HG02571 (cell line): ENCODE results near the gene CDH18.

Source experiments
- ATAC-seq: cut with Tn5 transposase; IDR thresholded peaks from one replicate; pipeline ENCODE4 v1.9.1; 2021; ENCODE audit warnings: mild to moderate bottlenecking, moderate library complexity; ENCODE audit not compliant: unreplicated experiment

Gene CDH18

DNA sequence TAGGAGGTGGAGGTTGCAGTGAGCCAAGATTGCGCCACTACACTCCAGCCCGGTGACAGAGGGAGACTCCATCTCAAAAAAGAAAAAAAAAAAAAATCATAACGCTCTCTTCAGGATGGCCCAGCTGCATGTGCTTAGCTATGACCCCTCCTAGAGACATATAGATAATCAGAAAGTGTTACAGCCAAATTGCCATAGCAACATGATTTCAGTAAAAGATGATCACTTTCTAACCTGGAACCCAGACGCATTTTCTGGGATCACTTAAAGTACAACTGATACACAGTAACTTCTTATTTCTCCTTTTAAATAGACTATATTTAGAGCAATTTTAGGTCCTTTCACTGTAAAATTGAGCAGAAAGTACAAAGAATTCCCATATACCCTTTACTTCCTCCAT is 372.9 kb downstream of the CDH18 start:
- ATAC-seq, result no peak

DNA sequence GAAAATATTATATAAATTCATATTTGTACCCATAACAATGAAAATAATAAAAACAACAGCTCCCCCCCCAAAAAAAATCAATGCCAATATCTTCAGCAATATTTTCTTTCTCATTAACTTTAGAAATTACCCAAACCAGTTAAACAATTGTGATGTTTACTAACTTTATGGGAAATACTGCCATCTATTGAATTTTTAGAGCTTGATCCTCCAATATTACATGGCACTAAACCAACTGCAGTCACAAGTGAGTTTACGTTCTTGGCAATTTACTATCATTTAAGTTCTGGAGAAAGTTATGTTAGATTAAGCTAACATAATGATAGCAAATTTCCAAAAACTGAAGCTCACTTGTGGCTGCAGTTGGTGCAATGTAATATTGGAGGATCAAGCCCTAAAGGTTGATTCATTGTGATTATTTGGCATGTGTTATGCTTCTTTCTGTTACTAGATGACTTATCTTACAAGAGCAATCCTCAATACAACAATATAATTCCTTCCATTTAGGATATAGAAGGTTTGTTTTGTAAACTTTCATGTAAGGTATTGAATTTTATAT is 379.5 kb downstream of the CDH18 start:
- no peak for ATAC-seq

DNA sequence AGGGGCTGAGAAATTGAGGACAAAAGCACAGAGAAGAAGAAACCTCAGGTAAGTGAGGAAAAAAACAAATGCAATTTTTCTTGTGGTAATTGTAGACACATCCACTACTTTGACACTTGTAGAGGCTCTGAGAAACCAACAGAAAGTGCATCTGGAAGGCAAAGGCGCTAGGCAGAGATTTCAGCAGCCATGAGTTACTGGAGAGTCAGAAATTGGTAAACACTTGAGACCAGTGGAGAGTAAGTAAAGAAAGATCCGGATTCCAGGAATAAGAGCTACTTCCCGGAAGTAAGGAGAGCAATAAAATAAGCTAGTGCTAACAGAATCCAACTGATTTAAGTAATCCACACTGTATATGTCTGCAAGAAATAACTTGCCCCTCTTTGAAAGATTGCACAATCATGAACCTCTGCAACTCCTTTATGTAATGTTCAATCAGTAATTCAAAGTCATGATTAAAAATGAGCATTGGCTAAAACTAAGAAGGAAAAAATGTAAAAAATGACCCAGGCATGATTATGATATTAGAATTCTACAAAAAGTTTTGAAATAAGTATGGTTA is 382.1 kb downstream of the CDH18 start:
- ATAC-seq, result no peak

DNA sequence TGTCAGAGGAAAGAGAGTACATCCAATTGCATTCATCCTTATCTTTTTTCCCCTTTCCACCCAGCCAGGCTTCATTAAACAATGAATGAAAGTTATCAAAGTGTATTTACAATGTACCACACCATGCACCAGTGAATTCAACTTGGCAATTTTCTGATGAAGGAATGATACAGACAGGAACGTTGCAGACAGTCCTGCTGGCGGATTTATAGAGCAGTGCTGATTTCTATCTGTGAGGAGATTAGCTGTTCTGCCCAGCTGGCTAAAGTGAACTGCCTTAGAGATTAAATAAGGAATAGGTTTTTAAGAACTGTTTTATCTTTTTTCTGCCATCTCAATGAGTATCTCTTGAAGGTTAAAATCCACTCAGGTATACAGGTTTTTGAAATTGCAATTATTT is 403.9 kb downstream of the CDH18 start:
- ATAC-seq, result no peak

DNA sequence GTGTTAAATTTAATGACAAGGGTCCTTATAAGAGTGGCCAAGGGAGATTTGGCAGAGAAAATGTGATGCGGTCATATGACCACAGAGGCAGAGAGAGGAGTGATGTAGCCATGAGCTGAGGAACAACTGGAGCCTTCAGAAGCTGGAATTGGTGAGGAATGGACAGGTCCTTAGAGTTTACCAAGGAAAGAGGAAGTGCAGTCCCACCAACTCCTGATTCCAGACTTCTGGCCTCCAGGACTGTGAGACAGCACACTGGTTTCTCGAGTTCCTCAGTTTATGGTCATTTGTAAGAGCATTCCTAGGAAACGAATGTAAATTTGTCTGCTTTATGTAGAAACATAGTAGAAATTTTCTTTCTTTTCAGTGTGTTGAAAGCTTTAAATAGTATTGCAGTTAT is 410.1 kb downstream of the CDH18 start:
- no peak for ATAC-seq

DNA sequence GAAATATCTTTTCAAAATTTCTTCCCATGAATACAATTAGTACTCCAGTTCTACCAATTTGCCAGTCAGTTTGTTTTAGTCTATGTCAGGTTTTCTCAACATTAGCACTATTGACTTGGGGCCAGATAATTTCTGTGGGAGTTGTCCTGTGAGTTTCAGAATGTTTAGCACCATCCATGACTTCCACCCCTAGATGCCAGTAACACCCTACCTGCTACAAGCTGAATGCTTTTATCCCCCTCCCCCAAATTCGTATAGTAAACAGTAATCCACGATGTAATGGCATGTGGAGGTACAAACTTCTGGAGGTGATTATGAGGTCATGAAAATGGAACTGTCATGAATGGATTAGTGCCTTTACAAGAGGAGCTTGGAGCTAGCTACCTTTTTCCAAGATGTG is 420.0 kb downstream of the CDH18 start:
- ATAC-seq, result no peak

DNA sequence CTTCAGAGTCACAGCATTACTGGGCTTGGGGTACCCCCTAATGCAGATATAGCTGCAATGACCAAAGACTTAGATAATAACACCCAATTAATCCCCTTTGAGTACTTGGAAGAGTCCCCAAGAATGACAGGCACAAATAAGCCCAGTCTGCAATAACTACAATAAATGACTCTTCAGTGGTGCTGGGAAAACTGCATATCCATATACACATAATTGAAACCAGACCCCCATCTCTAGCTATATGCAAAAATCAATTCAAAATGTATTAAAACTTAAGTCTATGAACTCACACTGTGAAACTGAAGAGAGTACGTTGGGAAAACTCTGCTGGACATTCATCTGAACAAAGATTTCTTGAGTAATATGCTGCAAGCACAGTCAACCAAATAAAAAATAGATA is 422.5 kb downstream of the CDH18 start:
- ATAC-seq, result no peak

DNA sequence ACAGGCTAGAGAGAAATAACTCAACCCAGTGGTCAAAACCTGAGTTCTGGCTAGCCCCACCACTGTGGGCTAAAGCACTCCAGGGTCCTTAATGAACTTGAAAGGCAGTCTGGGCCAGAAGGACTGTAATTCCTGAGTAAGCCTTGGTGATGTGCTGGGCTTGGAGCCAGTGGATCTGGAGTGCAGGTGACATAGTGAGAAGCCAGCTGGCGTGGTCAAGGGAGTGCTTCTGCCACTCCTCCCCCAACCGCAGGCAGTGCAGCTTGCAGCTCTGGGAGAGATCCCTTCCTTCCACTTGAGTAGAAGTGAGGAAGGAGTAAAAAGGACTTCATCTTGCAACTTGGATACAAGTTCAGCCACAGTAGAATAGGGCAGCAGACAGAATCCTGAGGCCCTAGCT is 424.0 kb downstream of the CDH18 start:
- ATAC-seq, result no peak

DNA sequence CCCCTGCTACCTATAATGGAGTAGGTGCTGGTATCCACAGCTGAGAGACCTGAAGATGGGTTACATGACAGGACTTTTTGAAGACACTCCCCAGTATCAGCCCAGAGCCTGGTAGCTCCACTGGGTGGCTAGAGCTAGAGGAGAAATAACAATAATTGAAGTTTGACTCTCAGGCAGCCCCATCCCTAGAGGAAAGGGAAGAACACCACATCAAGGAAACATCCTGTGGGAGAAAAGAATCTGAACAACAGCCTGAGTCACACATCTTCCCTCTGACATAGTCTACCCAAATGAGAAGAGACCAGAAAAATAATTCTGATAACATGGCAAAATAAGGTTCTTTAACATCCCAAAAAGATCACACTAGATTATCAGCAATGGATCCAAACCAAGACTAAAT is 432.1 kb downstream of the CDH18 start:
- ATAC-seq, result no peak

DNA sequence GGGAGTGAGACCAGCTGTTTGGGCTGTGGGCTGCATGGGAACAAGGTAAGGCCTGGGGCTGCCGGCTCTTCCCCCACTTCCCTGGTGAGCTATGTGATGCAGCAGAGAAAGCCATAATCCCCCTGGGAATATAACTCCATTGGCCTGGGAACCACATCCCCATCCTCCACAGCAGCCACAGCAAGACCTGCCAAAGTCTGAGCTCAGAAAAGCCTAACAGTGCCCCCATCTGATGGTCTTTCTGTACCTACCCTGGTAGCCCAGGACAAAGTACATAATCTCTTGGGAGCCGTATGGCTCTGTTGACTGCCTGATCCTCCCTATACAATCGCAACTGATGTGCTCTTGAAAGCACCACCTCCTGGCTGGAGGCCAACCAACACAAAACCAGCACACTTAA is 432.6 kb downstream of the CDH18 start:
- no peak for ATAC-seq

DNA sequence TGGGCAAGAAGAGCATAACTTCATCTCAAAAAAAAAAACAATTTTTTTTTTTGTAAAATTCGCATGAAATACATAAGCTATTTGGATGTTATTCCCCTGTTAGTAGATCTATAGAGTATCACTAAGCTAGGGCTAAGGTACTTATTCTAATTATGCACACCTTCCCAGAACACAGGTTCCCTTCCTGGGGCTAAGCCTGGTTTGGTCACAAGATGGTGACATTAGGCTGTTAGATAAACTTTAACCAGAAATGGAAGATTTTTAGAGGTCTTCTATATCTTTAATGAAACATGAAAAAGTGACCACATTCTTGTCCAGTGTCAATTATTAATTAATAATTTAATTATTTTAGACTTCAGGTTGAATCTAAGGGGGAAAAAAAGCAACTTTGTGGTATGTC is 433.5 kb downstream of the CDH18 start:
- no peak for ATAC-seq

DNA sequence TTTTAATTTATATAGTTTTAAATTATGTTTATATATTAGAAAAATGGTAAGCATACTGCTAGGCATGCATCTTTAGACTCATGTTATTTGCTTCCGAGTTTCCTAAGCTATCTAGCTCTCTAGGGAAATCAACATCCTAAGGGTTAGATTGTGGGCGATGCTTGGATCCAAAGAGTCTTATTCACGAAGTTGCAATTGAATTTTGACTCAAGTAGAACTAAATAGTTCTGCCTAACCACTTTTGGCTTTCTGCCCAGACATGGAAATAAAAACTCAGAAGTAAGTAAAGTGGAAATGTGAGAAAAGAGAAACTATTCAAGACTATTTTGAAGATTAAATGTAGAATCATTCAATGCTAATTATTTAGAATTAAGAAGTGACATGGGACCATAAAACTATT is 440.4 kb downstream of the CDH18 start:
- ATAC-seq, result no peak

DNA sequence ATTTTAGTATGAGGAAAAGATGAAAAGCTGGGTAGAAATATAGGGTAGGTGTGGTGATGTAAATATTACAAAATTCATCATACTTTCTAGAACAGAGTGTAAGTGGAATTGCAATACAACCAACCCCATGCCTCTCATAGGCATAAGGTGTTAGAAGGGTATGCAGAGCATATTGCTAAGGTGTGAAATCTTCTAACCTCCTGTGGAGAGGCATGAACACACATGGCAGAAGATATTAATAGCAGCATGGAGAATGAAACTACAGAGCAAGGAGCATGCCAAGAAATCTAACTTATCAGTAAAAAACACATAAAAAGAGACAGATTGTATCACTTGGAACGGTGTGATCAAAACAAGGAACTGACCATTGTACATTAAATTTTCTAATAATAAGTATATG is 441.5 kb downstream of the CDH18 start:
- no peak for ATAC-seq

DNA sequence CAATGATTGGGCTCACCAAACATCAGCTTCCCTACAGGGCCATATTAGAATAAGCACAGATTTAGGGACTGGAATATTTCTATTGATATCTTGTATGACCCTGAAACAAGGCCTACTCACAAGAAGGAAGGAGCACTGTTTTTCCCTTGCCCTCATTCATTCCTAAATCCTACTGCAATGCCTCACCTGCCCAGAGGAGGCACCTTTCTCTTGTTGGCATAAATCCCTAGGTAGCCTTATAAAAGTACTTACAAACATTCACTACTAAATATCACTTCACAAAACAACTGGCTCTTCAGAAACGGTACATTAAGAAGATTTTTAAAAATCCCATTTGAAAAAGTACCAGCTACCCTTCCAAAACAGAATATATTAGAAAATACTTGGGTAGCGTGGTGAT is 449.4 kb downstream of the CDH18 start:
- ATAC-seq, result no peak

DNA sequence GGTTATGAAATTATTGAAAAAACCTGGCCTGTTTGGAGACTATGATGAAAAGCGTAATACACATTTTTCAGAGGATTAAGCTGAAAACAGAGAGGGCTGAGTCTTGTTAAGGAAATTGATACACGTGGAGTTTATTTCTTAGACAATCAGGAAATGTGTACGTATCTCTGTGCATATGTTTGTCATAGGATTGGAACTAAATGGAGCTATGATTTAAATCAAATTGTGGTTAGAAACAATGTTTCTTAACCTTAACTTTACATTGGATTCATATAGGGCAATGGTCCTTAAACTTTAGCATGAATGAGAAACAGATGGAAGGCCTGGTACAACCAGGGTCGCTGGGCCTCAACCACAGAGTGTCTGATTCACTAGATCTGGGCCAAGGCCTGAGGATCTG is 451.6 kb downstream of the CDH18 start:
- ATAC-seq, result no peak

DNA sequence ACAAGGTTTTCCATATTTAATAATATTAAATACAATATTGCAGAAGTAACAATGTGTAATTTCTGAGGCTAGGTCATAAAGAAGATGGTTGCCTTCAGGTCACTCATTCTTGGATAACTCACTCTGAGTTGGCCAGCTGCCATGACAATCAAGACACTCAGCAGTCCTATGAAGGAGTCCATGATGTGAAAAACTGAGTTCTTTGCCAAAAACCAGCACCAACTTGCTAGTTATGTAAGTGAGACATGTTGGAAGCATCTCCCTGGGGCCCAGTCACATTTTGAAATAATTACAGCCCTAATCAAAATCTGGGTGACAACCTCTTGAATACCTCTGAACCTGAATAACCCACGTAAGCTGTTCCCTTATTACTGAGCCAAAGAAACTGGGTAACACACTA is 453.2 kb downstream of the CDH18 start:
- no peak for ATAC-seq

DNA sequence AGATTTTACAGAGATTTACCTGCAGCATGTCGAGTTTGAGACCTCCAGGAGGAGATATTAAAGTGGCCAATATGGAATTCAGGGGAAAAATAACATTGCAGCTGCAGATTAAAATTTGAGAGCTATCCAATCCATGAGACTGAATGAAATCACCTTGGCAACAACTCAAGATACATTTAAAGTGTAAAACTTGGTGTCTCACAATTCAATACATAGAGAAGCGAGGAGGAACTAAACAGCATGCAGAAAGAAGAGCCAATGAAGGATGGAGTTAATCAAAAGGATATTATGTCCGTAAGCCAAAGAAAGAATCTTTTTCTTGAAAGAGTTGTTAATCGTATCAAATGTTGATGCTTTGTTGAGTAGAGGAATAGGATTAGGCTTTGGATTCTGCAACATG is 455.1 kb downstream of the CDH18 start:
- no peak for ATAC-seq

DNA sequence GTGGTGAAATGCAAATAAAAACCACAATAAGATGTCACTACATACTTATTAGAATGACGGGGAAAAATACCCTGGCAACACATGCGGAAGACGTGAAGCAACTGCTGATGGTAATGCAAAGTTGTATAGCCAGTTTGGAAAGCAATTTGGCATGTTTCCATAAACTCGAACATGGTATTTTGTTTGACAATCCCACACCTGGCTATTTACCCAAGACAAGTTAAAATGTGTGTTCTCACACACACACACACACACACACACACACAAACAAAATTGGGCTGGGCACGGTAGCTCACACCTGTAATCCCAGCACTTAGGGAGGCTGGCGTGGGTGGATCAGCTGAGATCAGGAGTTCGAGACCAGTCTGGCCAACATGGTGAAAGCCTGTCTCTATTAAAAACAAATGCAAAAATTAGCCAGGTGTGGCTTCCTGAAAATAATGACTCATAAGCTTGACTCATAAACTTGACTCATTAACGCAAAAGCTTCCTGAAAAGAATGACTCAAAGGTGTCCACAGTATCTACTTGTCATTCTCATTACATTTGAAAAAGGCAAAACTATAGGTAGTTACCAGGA is 456.5 kb downstream of the CDH18 start:
- no peak for ATAC-seq

DNA sequence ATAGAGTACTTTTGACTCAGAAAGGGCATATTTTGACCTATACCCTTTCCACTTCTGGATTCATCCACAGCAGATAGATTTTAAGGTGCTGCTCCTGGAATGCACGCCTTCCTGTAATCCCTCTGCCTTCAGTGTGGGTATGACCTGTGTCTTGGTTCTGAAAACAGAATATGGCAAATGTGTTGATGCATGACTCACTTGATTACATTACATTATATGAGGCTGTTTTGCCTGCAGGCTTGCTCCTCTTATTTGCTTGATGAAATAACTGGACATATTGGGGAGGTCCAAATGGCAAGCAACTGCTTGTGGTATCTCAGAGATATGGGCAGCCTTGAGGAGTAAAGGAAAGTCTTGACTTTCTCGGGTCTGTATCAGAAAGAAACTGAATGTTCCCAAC is 468.6 kb downstream of the CDH18 start:
- ATAC-seq, result no peak

DNA sequence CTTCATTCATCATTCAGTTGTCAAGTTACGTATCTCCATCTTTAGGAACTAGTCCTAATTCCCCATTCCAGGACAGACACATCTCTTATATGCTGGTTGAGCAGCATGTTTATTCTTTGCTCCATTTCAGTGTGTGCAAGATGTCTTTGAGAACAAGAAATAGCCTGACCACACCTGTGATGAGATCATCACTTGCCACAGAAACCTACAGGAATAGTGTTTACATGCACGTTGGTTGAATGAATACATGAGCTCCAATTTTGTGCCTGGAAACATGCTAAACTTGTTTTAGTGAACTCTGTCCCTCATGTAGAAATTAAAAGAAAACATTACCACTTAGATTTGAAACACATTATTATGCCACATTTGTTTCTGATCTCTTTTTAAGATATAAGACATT is 489.1 kb downstream of the CDH18 start:
- no peak for ATAC-seq

DNA sequence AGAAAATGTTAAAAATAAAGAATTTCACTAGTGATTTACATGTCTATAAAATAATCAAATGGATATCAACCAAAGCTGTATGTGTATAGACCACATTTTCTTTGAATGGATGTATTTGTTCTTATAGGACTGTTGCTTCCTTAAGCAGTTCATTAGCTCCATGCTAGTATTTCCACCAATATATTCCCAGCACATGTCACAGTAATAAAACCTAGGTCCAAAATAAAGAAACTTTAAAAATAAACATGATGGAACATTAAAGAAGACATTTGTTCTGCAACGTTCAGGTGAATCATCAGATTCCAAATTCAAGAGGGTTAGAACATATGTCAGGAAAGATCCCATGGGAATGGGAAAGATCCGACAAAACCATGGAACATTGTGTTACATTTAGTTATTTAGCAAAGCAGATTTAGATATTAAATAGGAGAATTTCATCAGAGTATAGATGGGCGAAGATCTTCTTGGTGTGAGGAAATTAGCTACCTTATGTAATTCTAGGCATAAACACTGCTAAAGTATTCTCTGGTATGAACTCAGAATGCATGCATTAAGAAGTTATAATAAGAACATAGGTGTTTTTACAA is 490.7 kb downstream of the CDH18 start:
- no peak for ATAC-seq

DNA sequence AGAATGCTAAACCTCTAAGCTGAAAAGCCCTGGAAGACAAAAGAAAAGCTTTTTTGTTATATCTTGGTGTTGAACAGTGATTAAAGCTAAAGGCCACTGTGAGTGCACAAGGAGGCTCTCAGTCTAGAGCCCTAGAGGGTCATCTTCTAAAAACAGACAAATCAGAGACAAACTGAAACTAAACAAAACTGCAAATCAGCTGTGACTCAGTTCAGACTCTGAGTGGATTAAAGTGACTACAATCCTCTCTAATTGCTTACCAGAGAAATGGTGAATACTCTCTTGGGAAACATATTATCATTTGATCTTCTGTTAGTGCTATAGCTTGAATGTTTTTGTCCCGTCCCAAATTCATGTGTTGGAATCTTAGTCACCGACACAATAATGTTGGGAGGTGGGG is 491.9 kb downstream of the CDH18 start:
- no peak for ATAC-seq

DNA sequence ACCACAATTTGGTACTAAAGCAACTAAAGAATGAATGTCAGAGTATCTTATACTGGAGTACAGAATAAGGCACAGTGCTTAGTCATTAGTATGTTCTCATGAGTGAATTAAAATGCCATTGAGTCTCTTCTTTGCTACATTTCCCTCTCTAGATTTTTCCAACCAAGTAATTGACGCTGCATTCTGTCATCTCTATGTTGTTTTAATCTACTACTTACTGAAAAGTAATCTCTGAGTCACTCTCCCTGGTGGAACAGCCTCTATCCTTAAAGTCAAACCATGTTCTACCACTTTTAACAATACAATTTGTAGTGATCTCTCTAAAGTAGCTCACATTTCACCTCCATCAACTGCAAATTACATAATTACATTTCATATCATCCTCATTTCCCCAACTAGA is 495.1 kb downstream of the CDH18 start:
- no peak for ATAC-seq
